H1 (cell line): Measurements from ENCODE around the gene SLC23A3. TPM values are rescaled to one million over a fixed set of nuclear protein-coding genes. Genes with fewer than 3 reads are reported as not detected.

Experiments used
- CTCF ChIA-PET: fragments of 300-600 bp; sonication (Branson Sonifier 250); formaldehyde crosslinking; loops from one replicate; lab custom pipeline; 2021; ENCODE audit not compliant: partially characterized antibody; lab: Charles Lee
- POLR2A ChIA-PET: fragments of 300-600 bp; sonication (Branson Sonifier 250); formaldehyde crosslinking; loops from one replicate; lab custom pipeline; 2021; ENCODE audit warnings: inconsistent platforms; ENCODE audit not compliant: partially characterized antibody; lab: Charles Lee
- DNase-seq, 2 experiments: peaks; one replicate each; pipeline versions ENCODE4 v3.0.0 to v3.0.0-alpha.2; 2010 to 2022; ENCODE audit warnings: low spot score in 2 of 2, low read depth in 1 of 2, mixed read lengths in 1 of 2
- FAIRE-seq: peaks from 2 replicates; lab custom pipeline; 2011; peaks lifted over from hg19 to GRCh38; lab: Jason Lieb, UNC
- H2AFZ ChIP-seq: 2 replicates; pipeline ENCODE4 v1.8.1; 2012; ENCODE audit warnings: low read length, inconsistent platforms
- H2AK5ac ChIP-seq: 2 replicates; pipeline ENCODE4 v1.6.1; 2013; ENCODE audit warnings: low read depth, low read length
- H2BK120ac ChIP-seq: replicated peaks from 2 replicates; pipeline ENCODE3; 2013; ENCODE audit warnings: low read depth, low read length, inconsistent platforms
- H2BK12ac ChIP-seq: 2 replicates; pipeline ENCODE4 v1.6.1; 2013; ENCODE audit warnings: low read depth, low read length
- H2BK15ac ChIP-seq: 2 replicates; pipeline ENCODE4 v1.6.1; 2013; ENCODE audit warnings: low read length
- H2BK20ac ChIP-seq: 2 replicates; pipeline ENCODE4 v1.6.1; 2013; ENCODE audit warnings: low read length
- H2BK5ac ChIP-seq: 2 replicates; pipeline ENCODE4 v1.6.1; 2013; ENCODE audit warnings: low read depth, low read length
- H3K14ac ChIP-seq: 2 replicates; pipeline ENCODE4 v1.6.1; 2013; ENCODE audit warnings: inconsistent platforms; ENCODE audit not compliant: insufficient read length
- H3K18ac ChIP-seq: 2 replicates; pipeline ENCODE4 v1.6.1; 2013; ENCODE audit warnings: low read length; ENCODE audit errors: extremely low read depth
- H3K23ac ChIP-seq: 2 replicates; pipeline ENCODE4 v1.6.1; 2013; ENCODE audit warnings: inconsistent platforms; ENCODE audit not compliant: insufficient read length
- H3K23me2 ChIP-seq: 2 replicates; pipeline ENCODE4 v1.6.1; 2013; ENCODE audit warnings: low read depth, low read length
- H3K27ac ChIP-seq: 2 replicates; pipeline ENCODE4 v1.6.1; 2011; ENCODE audit warnings: low read depth, low read length, inconsistent platforms
- H3K27me3 ChIP-seq, 4 experiments: replicated peaks in 1 of 4; 1 replicate in 1 of 4; 2 replicates in 3 of 4; pipeline versions ENCODE4 v1.6.1 to v1.8.1; 2011 to 2013; ENCODE audit warnings: low read length in 3 of 4, mild to moderate bottlenecking in 3 of 4, inconsistent platforms in 2 of 4, mixed read lengths in 2 of 4, moderate library complexity in 1 of 4; ENCODE audit not compliant: control insufficient read depth in 3 of 4, insufficient read depth in 3 of 4; ENCODE audit errors: extremely low read depth in 1 of 4
- H3K36me3 ChIP-seq, 4 experiments: 2 replicates each; pipeline versions ENCODE4 v1.6.1 to v1.8.1; 2011 to 2013; ENCODE audit warnings: mild to moderate bottlenecking in 4 of 4, low read length in 3 of 4, moderate library complexity in 2 of 4, control low read depth in 1 of 4, inconsistent platforms in 1 of 4; ENCODE audit not compliant: insufficient read depth in 4 of 4, control insufficient read depth in 2 of 4
- H3K4ac ChIP-seq: replicated peaks from 2 replicates; pipeline ENCODE3; 2013; ENCODE audit warnings: low read length, low read depth, mixed read lengths, inconsistent platforms; ENCODE audit not compliant: insufficient read length
- H3K4me1 ChIP-seq, 4 experiments: replicated peaks in 1 of 4; 1 replicate in 1 of 4; 2 replicates in 3 of 4; pipeline versions ENCODE4 v1.6.1 to v1.8.1; 2011 to 2013; ENCODE audit warnings: low read length in 3 of 4, inconsistent platforms in 2 of 4, mixed read lengths in 1 of 4; ENCODE audit not compliant: insufficient read depth in 4 of 4, control insufficient read depth in 3 of 4
- H3K4me2 ChIP-seq, 2 experiments: 2 replicates each; pipeline versions ENCODE4 v1.6.1 to v1.8.1; 2011 to 2013; ENCODE audit warnings: low read depth in 2 of 2, low read length in 2 of 2, control low read depth in 1 of 2, inconsistent platforms in 1 of 2, mild to moderate bottlenecking in 1 of 2; ENCODE audit not compliant: insufficient read depth in 1 of 2
- H3K4me3 ChIP-seq, 4 experiments: fragments of 200-600, 300-600 bp in 1 of 4; sonication (generic), shearing (Covaris generic), sonication (Bioruptor Twin) in 1 of 4; 2 replicates each; pipeline versions ENCODE4 v1.5.1 to v1.8.1; 2011 to 2016; ENCODE audit warnings: low read length in 4 of 4, low read depth in 3 of 4, control low read depth in 2 of 4, inconsistent platforms in 2 of 4, mild to moderate bottlenecking in 2 of 4, mixed read lengths in 1 of 4, moderate library complexity in 1 of 4; ENCODE audit not compliant: insufficient read depth in 2 of 4; ENCODE audit errors: extremely low read depth in 1 of 4
- H3K56ac ChIP-seq: replicated peaks from 2 replicates; pipeline ENCODE3; 2013; ENCODE audit warnings: low read depth, mild to moderate bottlenecking, mixed read lengths, low read length, inconsistent platforms; ENCODE audit not compliant: insufficient read length
- H3K79me1 ChIP-seq: 2 replicates; pipeline ENCODE4 v1.6.1; 2013; ENCODE audit warnings: low read depth, low read length, control low read depth
- H3K79me2 ChIP-seq, 2 experiments: 2 replicates each; pipeline versions ENCODE4 v1.6.1 to v1.8.1; 2012 to 2013; ENCODE audit warnings: low read length in 2 of 2, mild to moderate bottlenecking in 2 of 2, inconsistent platforms in 1 of 2; ENCODE audit not compliant: insufficient read depth in 2 of 2, control insufficient read depth in 1 of 2
- H3K9ac ChIP-seq, 4 experiments: replicated peaks in 1 of 4; 1 replicate in 1 of 4; 2 replicates in 3 of 4; pipeline versions ENCODE4 v1.6.1 to v1.8.1; 2011 to 2013; ENCODE audit warnings: low read depth in 3 of 4, low read length in 3 of 4, control low read depth in 2 of 4, mild to moderate bottlenecking in 2 of 4, moderate library complexity in 2 of 4, inconsistent platforms in 1 of 4; ENCODE audit errors: extremely low read depth in 1 of 4
- H3K9me3 ChIP-seq, 2 experiments: 2 replicates each; pipeline versions ENCODE4 v1.6.1 to v1.8.1; 2012 to 2013; ENCODE audit warnings: mild to moderate bottlenecking in 2 of 2, moderate library complexity in 2 of 2, control low read depth in 1 of 2, inconsistent platforms in 1 of 2, low read depth in 1 of 2, low read length in 1 of 2, mixed read lengths in 1 of 2; ENCODE audit not compliant: insufficient read depth in 2 of 2
- H4K20me1 ChIP-seq, 2 experiments: replicated peaks in 1 of 2; 2 replicates each; pipeline versions ENCODE3 to v1.8.1; 2011 to 2013; ENCODE audit warnings: inconsistent platforms in 2 of 2, low read length in 2 of 2, mild to moderate bottlenecking in 1 of 2; ENCODE audit not compliant: insufficient read depth in 2 of 2, control insufficient read depth in 1 of 2
- H4K5ac ChIP-seq: 2 replicates; pipeline ENCODE4 v1.6.1; 2013; ENCODE audit warnings: low read length, low read depth, mixed read lengths, inconsistent platforms; ENCODE audit not compliant: insufficient read length
- H4K8ac ChIP-seq: 2 replicates; pipeline ENCODE4 v1.8.0; 2013; ENCODE audit warnings: mild to moderate bottlenecking, moderate library complexity, low read length, inconsistent platforms; ENCODE audit not compliant: insufficient read depth; ENCODE audit errors: extremely low read depth
- H4K91ac ChIP-seq: replicated peaks from 2 replicates; pipeline ENCODE3; 2013; ENCODE audit warnings: low read length, mixed read lengths, inconsistent platforms; ENCODE audit not compliant: insufficient read length
- ASH2L ChIP-seq: fragments of 200-600, 300-600 bp; sonication (generic); IDR thresholded peaks from one replicate; pipeline ENCODE4 v1.7.1; 2017; ENCODE audit warnings: low read length
- CHD2 ChIP-seq: IDR thresholded peaks from 2 replicates; pipeline ENCODE4 v1.6.1; 2012; ENCODE audit warnings: low read length, improper control_type of control experiment
- GABPA ChIP-seq: IDR thresholded peaks from 2 replicates; pipeline ENCODE4 v1.6.1; 2011; ENCODE audit warnings: mild to moderate bottlenecking, low read length, moderate library complexity, borderline replicate concordance; ENCODE audit not compliant: insufficient read depth
- GTF2F1 ChIP-seq: IDR thresholded peaks from 2 replicates; pipeline ENCODE4 v1.6.1; 2012; ENCODE audit warnings: low read depth, low read length, improper control_type of control experiment, borderline replicate concordance
- HDAC2 ChIP-seq, 2 experiments: fragments of 300-600 bp in 1 of 2; sonication (generic) in 1 of 2; IDR thresholded peaks; 2 replicates each; pipeline ENCODE4 v1.6.1; 2011 to 2012; ENCODE audit warnings: low read depth in 2 of 2, low read length in 2 of 2, mild to moderate bottlenecking in 2 of 2, moderate library complexity in 2 of 2, borderline replicate concordance in 1 of 2, inconsistent platforms in 1 of 2
- SAP30 ChIP-seq: fragments of 300-600 bp; sonication (generic); IDR thresholded peaks from 2 replicates; pipeline ENCODE4 v1.7.1; 2012; ENCODE audit warnings: low read length, moderate library complexity, mild to moderate bottlenecking, inconsistent platforms; ENCODE audit not compliant: insufficient read depth, insufficient replicate concordance
- SIN3A ChIP-seq, 2 experiments: IDR thresholded peaks in 1 of 2; conservative IDR thresholded peaks in 1 of 2; 2 replicates each; pipeline ENCODE4 v1.6.1; 2011 to 2012; ENCODE audit warnings: low read length in 2 of 2, improper control_type of control experiment in 1 of 2, low read depth in 1 of 2, mild to moderate bottlenecking in 1 of 2
- SUZ12 ChIP-seq: fragments of 200-600 bp; sonication (generic); IDR thresholded peaks from 2 replicates; pipeline ENCODE4 v1.6.1; 2012; ENCODE audit warnings: mild to moderate bottlenecking, inconsistent platforms, low read length, moderate library complexity, mixed read lengths
- WGBS, 2 experiments: shearing (Covaris generic) in 1 of 2; methylation state at CpG; one replicate each; pipeline versions ENCODE4 v1.1.6 to v1.1.7; 2013 to 2015; ENCODE audit warnings: low lambda C conversion rate in 2 of 2, mixed read lengths in 2 of 2, inconsistent platforms in 1 of 2, low coverage in 1 of 2, missing lambda C conversion rate in 1 of 2; ENCODE audit not compliant: insufficient replicate concordance in 2 of 2, insufficient coverage in 1 of 2, insufficient read length in 1 of 2; ENCODE audit errors: extremely low coverage in 1 of 2, missing lambda C conversion rate in 1 of 2; 5-methylcytosine and 5-hydroxymethylcytosine counted together
- polyA plus RNA-seq, 7 experiments: library from polyadenylated mRNA; depleted of rRNA in 3 of 7; stranded (reverse) in 5 of 7; unstranded in 2 of 7; fragments of >200 nt in 5 of 7; fragments of 200-250 nt in 2 of 7; gene quantifications; 1 replicate in 5 of 7; 2 replicates in 1 of 7; 4 replicates in 1 of 7; pipeline versions ENCODE4 v1.2.1 to v1.2.3, GENCODE V29; 2011 to 2013; ENCODE audit warnings: missing spikeins in 2 of 7, mixed read lengths in 2 of 7
- total RNA-seq: library from RNA; stranded (reverse); fragmentation: NEBNext Ultra II Directional; extraction: Animal tissue kit (Norgen Biotek cat#: 25700); gene quantifications from 2 replicates; pipeline ENCODE4 v1.2.1, GENCODE V29; 2021
- TF ChIP-seq, protein P1 (sequence below): IDR thresholded peaks from 2 replicates; pipeline ENCODE4 v1.6.1; 2011; ENCODE audit warnings: low read length, improper control_type of control experiment

SLC23A3 gene
- total and polyA plus RNA-seq, 2 of the 8 experiments (the other 6 are each of a cell fraction or from before 2014, with no cell fraction given): 0.35 to 0.84 TPM

DNA sequence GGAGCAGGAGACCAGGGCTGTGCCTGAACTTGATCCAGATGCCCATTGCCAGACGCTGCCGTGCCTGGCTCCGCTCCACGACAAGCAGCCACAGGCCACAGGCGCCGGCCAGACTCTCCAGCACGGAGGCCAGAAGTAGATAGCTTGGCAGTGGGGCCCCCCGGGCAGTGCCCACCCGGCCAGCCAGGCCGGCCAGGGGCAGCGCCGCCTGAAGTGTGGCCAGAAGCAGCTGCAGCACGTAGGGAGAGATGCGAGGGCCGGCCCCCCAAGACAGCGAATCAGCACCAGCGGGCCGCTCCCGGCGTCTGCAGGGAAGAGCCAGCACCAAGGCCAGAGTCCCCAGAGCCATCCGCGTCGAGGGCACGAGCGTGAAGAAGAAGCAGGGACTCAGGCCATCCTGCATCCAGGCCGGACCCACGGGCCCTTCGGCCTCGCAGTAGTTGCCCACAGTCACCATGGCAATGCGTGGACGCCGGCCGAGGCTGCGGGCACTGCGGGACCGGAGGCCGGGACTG, 48.4 kb upstream of the SLC23A3 start:
- H2BK5ac ChIP-seq: peak overlapping the region; percentile 97
- peak overlapping the region; percentile 99 for H3K4ac ChIP-seq
- H3K9me3 ChIP-seq: no peaks in the 10 kb centered on the region
- peak in 1 of 2 experiments; percentile 90 for DNase-seq
- H3K4me3 ChIP-seq: peak overlapping the region; percentile 66 to 80 (median 75)
- no peak overlapping the region for H2BK15ac ChIP-seq
- peak overlapping the region; percentile 88 to 96 for H3K4me2 ChIP-seq
- peak overlapping the region; percentile 93 for H3K56ac ChIP-seq
- peak overlapping the region; percentile 100 for H4K91ac ChIP-seq
- no peaks in the 10 kb centered on the region; a peak in 1 of 7 replicates for H3K27me3 ChIP-seq
- H4K5ac ChIP-seq: peak overlapping the region; percentile 96
- H3K79me2 ChIP-seq: no peaks in the 10 kb centered on the region
- H2BK12ac ChIP-seq: peak overlapping the region; percentile 90; the same call in 1 of the 2 replicates
- H2AK5ac ChIP-seq: no peak overlapping the region
- peak overlapping the region; percentile 98 for H3K18ac ChIP-seq
- peaks cover 11 to 43% (median 30%) of the 10 kb centered on the region in 4 experiments; a peak in 7 of 8 replicates for H3K36me3 ChIP-seq
- 2% methylated on average over 27 of the region's 37 CpGs; no CpG with 5 or more reads in 1 of the 2 experiments for WGBS, 2 experiments
- no peak overlapping the region for H3K14ac ChIP-seq
- peaks cover 14% of the 10 kb centered on the region for H3K23me2 ChIP-seq
- H2BK120ac ChIP-seq: no peak overlapping the region
- no peak for FAIRE-seq
- H3K23ac ChIP-seq: no peak overlapping the region
- H2AFZ ChIP-seq: no peak overlapping the region; the same call in 1 of the 2 replicates
- H4K20me1 ChIP-seq: peaks cover 0 to 2% of the 10 kb centered on the region in 2 experiments
- TF ChIP-seq ASH2L (peak; percentile 0), SAP30 (peak; percentile 73), GABPA (0 out of 2 replicates have a peak, but pooled peaks have one; percentile 69), CHD2 (no peak), GTF2F1 (no peak), SUZ12 (peak; percentile 54; the same call in 1 of the 2 replicates), HDAC2 (IDR thresholded peaks at IDR 0.05; ENCODE audit: borderline replicate concordance in 1 of 2, low read depth in 2 of 2, low read length in 2 of 2) (0 out of 4 replicates have a peak, but pooled peaks of 1 of the 2 experiments have one; percentile 31), SIN3A (conservative IDR thresholded peaks at IDR 0.05 in 1 of 2, IDR thresholded peaks at IDR 0.05 in 1 of 2; ENCODE audit: low read depth in 1 of 2, low read length in 2 of 2) (peak; percentile 69 to 77; a peak in 1 of 4 replicates)
- TF ChIP-seq, protein P1, sequence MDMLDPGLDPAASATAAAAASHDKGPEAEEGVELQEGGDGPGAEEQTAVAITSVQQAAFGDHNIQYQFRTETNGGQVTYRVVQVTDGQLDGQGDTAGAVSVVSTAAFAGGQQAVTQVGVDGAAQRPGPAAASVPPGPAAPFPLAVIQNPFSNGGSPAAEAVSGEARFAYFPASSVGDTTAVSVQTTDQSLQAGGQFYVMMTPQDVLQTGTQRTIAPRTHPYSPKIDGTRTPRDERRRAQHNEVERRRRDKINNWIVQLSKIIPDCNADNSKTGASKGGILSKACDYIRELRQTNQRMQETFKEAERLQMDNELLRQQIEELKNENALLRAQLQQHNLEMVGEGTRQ: no peak
- TF ChIP-seq, all 59 proteins: peak for 6
- Histone ChIP-seq H2BK20ac (no peak overlapping the region), H3K27ac (peak overlapping the region; percentile 3; the same call in 1 of the 2 replicates), H3K4me1 (peaks cover 0 to 12% (median 6%) of the 10 kb centered on the region in 4 experiments; a peak in 3 of 7 replicates), H3K79me1 (no peaks in the 10 kb centered on the region), H4K8ac (peak overlapping the region; percentile 95), H3K9ac (peak overlapping the region; percentile 59 to 93 (median 88); a peak in 6 of 7 replicates)
- ChIA-PET POLR2A (interaction anchor here (0.8 to 14.0 kb wide), 28 partner anchors 9 to 106 kb away, joined by 3 to 190 read pairs (median 6); partner anchors contain the start of genes ANKZF1, ATG9A, CNPPD1 and DNAJB2), CTCF (interaction anchor here (0.6 to 1.8 kb wide), 3 partner anchors 26 to 60 kb away, joined by 3 to 4 read pairs (median 3); no protein-coding TSS in a partner anchor)
